GM19239 (cell line): Measurements from ENCODE around the gene PPP1R3C.

Experiments used
- DNase-seq: peaks from one replicate; pipeline ENCODE4 v3.0.0; 2011; ENCODE audit warnings: low spot score; ENCODE audit not compliant: insufficient read length
- FAIRE-seq: peaks from 2 replicates; lab custom pipeline; 2011; peaks lifted over from hg19 to GRCh38; lab: Jason Lieb, UNC

PPP1R3C gene

DNA sequence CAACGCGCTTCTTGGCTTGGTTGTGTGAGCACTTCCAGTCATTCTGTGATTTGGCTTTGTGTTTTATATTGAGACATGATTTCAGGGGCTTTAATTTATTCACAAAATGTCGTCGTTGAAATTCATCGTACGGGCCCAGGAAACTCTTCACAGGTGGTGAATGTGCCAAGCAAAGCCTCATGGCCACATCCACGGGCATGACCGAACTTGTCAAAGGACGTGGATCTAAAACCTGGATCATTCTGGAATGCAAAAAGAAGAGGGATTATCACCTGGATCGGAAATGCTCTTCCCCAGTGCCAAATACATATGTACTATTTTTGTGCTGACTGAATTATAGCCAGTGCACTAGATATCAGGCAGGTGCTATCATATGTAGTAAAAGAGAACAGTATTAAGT, 2.2 kb downstream of the PPP1R3C start:
- FAIRE-seq (no peak), DNase-seq (no peak)

DNA sequence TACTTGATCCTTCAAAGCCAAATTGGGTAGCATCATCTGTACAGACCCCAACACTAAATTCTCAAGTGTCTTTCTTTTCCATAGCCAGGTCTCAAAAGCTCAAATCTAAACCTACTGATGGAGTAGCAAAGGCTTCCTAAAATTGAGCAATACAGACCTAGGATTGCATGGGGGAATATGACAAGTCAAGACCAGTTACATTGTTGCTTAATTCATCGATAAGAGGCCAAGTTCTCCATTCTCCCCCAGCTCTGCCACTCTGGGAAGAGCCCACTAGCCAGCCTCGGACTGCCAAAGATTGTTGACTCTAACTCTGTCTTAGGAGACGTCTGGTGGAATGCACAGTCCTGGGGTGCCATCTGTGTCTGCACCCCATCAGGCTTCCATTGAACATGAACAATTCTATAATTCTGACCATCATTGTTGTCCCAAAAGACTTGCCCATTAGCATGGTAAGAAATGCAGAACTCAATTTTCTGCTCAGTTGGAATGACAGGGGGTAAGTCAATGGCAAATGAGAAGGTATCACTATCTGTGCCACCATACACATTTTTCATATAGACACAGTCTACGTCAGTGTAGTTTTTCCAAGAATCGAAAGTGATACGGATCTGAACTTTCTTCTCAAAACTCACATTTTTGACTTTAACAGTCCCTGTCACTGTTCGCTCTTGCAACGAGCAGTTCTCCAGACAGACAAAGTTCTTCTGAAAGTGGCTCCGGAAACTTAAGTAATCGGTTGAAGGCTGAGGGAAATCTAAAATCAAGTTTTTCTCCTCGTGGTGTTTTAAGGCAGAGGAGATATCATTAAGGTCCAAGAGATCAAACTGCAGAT, 2.9 kb downstream of the PPP1R3C start:
- DNase-seq (no peak), FAIRE-seq (no peak)

DNA sequence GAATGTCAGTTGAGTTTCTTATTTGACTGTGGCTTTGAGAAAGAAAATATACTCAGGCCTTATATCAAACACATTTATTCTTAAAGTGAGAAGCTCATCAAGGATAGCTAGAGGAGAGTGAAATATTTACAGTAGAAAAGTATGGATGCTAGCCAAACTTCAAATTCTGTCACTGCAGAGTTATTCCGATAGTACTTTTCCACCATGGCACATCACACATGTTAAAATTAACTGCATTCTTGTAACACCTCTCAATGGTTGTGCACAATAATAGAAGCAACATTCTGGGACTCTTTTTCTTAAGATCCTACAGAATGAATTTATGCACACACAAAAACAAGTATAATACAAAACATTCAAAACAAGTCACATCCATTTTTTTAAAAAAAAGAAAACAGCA, 4.5 kb downstream of the PPP1R3C start:
- FAIRE-seq: no peak
- DNase-seq: no peak

DNA sequence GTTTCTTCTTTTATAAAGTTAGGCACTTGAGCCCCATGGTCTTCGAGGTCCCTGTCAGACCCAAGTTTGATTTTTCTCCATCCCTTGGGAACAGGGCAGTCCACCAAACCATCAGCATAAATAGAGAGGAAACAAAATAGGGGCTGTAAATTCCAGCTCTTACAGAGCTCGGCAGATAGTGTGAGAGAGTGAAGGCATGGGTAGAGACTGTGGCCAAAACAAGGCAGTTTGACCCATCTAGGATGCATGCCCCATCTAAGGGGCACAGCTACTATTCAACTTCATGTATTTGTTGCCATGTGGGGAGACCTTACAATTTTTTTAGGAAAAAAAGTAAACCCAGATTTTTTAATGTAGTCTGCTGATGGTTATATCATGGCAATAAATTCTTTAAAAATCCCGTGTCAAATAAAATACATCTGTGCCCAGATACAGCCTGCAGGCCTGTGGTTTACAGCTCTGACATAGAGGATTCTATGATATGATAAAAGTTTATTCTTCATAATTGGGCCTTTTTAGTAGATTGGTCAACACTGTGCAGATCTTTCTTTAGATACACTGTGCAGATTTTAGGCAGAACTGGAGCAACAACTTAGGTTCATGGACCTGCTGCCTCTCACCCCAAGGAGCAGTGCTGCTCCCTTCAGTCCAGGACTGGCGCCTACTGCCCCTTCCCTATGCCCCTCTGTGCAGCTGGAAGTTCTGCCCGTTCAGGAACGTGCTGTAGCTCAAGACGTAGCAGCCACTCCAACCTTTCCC, 5.3 kb downstream of the PPP1R3C start:
- DNase-seq (no peak), FAIRE-seq (no peak)

DNA sequence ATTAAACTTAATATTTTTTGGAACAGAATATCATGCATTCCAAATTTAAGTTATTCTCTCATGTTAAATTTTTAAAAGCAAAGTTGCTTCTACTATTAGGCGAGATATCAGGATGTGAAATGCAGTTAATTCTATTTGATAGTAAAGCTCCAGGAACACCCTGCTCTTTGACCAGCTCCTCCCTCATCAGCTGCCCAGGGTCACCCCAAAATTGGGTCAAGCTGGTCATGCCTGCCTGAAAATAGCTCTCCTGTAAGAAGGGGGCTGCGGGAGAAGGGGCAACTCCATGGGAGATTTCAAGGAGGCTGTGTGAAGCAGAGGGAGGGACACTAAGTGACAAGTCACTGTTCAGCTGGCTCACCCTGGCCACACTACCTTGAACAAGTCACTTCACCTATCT, 5.9 kb downstream of the PPP1R3C start:
- no peak for FAIRE-seq
- no peak for DNase-seq

DNA sequence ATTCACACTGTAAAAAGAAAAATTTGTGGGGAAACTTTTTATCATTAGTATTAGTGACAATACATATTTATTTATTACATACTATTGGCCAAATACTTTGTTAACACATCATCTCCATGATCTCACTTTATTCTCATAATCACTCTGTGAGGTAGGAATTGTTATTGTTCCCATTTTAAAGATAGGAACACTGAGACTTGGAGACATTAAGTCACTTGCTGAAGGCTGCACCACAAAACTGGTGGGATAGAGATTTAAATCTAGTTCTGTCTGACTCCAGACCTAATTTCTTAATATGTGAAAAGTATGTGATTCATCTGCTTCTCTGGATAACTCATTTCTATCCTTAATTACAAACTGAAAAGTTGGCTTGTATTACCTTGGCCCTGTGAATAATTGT, 8.2 kb downstream of the PPP1R3C start:
- DNase-seq (no peak), FAIRE-seq (no peak)

DNA sequence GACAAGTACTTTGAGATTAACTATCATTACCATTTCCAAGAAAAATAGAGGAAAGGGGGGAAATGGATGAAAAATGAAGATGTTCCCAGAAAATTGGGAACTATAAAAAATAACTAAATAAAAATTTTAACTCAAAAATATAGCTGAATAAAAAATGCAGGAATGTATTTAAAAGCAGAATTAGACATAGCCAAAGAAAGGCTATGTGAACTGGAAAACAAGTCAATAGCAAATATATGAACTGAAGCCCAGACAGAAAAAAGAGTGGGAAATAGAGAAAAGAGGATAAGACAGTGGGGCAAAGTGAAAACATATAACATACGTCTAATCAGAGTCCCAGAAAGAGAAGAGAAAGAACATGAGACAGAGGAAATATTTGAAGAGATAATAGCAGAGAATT, 10.3 kb downstream of the PPP1R3C start:
- DNase-seq (no peak), FAIRE-seq (no peak)

DNA sequence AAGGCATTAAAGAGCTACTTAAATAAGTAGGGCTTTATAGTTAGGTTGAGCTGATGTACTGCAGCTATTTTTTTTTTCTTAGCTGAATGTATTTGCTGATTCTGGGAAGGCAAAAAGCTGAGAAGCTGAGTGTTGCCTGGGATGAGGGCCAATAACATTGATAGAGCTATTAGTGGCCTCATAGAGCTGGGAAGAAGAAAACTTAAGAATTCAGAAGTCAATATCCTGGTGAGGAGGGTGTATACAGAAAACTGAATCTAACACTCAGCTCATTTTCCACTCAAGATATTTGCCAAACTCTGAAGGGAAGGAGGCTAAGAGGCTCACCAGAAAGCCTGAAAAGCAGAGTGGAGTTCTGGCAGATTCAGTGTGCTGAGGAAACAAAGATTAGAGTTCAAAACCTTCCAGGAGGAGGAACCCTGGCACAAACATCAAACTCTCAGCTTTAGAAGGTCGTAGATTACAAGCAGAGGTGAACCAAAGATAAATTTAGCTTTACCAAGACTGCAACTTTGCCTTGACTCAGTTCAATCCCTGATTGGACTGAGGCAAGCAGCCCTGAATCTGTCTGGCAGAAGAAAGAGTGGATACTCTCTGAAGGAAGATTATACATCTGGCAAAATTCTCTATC, 11.3 kb downstream of the PPP1R3C start:
- DNase-seq (no peak), FAIRE-seq (no peak)

DNA sequence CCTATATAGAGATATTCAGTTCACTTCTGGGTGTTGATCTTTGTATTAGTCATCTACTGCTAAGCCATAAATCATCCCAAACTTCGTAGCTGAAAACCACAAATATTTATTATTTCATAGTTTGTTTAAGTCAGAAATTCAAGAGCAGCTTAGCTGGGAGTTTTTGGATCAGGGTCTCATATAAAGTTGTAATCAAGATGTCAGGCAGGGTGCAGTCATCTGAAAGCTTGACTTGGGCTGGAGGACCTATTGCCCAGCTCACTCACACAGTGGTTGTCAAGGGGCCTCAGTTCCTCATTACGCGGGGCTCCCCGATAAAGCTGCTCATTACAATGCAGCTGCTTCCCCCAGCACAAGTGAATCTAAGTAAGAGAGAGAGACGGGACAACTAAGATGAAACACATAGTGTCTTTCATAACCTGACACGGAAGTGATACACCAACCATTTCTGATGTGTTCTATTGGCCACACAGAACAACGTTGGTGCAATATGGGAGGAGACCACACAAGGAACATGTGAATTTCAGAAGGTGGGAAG, 15.7 kb downstream of the PPP1R3C start:
- FAIRE-seq (no peak), DNase-seq (no peak)

DNA sequence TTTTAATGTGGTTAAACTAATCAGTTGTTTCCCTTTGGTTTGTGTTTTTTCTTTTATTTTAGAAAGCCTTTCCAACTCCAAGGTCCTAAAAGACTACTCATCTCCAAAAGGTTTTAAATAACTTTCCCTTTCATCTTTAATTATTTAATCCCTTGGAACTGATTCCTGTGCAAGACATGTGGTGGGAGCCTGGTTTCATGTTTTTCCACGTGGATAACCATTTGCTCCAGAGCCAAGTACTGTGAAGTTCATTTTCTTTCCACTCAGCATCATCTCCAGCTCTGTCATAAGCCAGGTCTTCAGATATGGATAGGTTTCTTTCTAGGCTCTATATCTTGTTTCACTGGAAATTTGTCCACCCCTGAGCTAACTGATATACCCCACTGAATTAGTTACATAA, 16.7 kb downstream of the PPP1R3C start:
- FAIRE-seq: no peak
- no peak for DNase-seq

DNA sequence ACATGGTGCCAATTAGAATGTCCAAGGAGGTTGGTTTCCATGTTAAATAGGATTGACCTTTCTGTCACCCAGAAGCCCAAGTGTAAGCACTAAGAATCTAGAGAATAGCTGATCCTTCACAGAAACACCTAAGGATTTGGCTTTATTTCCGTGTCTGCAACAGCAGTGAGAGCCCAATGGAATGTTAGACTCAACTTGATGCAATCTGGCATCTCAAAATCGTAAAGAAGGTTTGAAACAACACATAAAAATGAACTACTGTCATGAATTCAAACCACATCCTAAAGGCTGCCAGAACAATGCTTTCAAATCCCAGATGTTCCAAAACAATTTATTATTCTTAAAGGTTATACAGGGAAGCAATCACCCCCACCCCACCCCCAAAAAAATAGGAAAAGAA, 18.6 kb downstream of the PPP1R3C start:
- DNase-seq (no peak), FAIRE-seq (no peak)

DNA sequence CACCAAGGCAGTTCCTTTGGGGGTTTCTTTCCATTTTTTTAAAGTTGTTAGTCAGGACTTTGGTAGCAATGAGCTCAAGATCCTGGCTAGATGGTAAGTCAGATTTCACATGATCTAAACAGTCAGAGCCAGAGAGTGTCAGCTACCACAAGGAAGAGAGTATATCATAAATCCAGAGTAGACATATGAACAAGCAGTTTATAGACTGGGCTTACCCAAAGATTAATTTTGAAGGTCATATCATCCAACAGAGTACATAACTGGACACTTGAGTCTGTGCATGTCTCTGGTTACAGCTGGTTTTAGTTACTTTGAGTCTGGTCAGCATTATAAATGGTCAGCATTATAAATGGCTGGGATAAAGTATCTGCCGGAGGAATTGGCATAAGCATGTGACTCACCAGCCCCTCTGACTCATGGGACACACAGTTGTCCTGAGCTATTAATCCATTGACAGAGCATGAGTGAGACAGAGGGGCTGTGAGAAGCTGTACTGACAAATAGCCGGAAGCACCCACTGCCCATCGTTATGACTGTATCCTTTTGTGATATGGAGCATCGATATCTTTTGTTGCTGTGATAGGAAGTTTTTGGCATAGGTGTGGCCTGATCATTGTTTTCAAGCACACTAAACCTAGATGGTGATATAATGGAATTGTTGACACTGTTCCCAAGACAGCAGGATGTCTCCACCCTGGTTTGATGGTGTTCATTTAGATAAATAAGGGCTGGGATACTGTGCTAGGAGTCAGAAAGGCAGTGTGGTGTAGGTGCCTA, 19.3 kb downstream of the PPP1R3C start:
- DNase-seq (no peak), FAIRE-seq (no peak)

DNA sequence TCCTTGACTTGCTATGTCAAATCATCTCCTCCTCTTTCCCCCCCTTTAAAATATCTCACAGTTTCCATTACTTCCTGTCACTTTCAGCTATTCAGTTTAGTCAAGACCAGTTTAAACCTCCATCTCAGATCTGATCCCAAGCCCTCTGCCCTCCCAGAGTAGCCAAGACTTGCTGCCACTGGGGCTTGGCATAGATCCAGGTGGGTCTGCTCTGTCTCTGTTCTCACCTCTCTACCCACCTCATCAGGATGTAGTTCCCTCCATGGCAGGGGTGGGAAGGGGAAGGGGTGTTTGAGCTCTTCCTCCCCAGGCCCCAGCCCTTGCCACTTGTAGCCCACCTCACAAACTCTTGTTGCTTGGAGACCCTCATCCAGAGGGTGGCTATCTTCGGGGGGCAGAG, 22.0 kb downstream of the PPP1R3C start:
- FAIRE-seq (no peak), DNase-seq (no peak)

DNA sequence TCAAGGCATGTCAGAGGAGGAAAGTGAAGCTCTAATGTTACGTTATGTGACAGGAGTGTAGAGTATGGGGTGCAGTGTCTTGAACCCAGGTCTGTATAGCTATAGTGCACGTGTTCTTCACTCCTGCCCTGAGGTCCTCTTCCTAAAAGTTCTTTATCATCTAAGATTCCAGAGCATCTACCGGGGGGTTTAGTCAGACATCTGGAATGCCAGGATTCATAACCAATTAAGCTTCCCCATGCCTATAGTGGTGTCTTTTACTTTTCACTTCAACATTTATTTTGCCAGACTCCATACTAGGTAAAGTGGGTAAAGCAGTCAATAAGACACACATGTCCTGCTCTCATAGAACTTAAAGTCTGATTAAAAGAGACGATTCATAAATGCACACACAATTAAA, 22.4 kb downstream of the PPP1R3C start:
- DNase-seq: no peak
- FAIRE-seq: no peak

DNA sequence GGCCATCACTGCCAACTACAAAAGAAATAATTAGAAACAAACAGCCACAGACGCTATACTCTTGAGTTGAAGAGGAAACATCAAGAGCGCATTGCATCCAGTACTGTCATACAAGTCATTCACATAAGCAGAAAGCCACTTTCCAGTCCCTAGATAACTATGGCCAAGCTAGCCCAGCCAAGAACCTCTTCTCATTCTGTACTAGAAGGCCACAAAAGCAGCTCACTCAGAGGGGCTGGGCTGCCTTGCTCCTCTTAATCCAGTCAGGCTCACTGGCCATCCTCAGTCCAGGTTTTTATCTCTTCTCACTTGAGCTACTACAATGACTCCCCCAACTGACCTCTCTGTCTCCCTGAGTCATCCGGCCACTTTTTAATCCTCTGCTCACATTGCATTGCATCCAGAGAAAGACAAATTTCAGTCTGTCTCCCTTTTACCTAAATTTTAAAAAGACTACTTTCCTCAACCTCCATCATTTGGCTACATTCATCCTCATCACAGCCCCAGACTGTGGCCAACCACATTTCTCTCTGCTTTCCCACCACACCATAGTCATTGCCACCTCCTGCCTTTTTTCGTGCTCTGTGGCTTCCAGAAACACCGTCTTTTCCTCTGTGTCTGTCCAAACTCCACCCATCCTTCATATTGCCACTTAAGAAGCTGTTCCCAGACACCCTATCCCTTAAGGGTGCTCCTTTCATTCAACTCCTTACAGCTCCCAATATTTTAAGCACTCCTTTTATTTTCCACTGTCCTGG, 25.0 kb downstream of the PPP1R3C start:
- no peak for FAIRE-seq
- no peak for DNase-seq

DNA sequence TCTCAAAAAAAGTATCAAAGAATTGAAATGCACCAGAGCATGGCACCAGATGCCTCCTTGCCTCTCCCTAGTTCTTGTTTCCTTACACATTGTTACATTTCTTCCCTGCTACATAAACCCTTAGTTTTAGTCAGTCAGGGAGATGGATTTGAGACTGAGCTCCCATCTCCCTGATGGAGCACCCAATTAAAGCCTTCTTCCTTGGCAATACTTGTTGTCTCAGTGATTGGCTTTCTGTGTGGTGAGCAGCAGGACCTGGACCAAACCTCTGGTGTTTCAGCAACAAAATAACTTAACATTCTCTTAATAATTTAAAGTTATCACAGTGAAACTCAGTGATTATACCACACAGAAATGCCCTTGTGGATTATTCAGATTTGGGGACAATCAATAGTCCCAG, 26.9 kb downstream of the PPP1R3C start:
- FAIRE-seq (no peak), DNase-seq (no peak)

DNA sequence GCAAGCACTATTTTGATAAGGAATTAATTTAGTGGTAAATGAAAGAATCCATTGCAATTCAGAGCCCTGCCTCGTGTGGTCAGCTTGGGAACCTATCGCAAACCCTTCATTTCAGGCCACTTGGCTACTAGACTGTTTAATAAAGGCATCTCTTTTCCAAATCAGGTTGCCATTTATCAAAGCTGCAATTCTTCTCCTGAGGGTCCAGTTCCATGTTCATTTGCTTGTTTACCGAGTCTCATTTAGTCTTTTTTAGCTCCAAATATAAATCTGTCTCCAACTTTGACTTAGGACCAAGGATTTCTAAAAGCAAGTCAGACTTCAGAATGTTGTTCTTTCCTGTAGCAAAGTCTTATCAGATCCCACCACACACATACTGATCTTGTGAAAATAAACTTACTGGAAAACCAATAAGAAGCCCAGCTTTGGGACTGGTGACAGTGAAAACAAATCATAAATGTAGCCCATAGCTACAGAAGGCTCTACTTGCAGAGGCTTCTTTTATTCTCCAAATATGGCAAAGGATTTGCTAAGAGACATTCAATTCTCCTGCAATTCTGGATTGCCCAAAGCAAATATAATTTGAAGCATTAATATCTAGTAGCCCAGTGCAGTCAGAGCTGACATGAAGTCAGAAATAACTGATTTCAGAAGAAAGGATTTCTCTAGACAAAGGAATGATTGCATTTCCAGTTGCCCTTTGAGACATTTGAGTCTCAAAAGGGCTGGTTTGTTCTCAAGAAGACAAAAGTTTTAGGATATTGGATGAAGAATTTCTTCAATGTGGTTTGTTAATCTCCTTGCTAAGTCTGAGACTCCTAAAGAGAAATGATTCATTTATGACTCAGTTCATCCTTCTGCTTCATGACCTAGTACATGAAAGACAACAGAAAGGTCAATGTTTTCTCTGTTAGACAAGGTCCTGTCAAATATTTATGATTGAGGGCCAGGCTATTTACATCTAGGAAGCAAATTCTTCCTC, 28.0 kb downstream of the PPP1R3C start:
- no peak for DNase-seq
- FAIRE-seq: no peak

DNA sequence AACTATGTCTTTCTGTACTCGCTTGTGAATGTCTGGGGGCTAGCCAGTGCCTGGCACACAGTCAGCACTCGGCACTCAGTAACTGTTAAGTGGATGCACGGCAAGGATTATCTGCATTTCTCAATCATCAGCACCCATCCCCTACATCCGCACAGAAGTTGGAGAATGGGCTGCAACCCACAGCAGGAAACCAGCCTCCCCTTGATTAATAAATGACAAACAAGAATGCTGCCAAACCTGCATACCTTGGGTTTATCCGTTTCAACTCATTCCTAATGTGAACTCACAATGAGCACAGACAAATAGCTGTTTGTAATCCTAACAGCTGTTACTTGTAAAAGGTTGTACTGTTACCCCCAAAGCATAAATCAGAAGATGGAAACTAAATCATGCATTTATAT, 28.9 kb downstream of the PPP1R3C start:
- FAIRE-seq (no peak), DNase-seq (no peak)
